HG03342 (cell line): ENCODE data around the gene ANAPC5.
"Not testable (repeated sequence)": the region's sequence is repeated elsewhere in the genome, so short reads cannot be mapped to it uniquely, and the experiment has no call there.

Experiments used
- ATAC-seq: cut with Tn5 transposase; IDR thresholded peaks from one replicate; pipeline ENCODE4 v1.9.1; 2021; ENCODE audit warnings: mild to moderate bottlenecking, moderate library complexity; ENCODE audit not compliant: unreplicated experiment

The ANAPC5 gene

DNA sequence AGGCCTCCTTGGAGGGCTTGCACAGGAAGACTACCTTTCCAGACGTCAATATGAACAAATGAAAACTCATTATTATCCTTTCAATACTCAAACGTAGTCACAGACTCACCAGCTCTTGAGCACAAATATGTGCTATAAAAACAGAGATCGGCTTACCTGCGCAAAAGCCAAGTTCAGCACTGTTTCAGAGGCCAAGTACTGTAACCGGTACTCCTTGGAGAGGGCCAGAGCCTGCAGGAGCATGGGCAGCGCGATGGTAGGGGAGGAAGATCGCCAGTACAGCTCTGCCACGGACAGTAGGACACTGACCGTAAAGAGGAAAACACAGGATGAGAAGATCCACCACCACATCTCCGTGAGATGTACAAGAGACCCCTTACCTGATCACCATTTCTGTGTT lies 34.1 kb downstream of the ANAPC5 start:
- no peak for ATAC-seq

DNA sequence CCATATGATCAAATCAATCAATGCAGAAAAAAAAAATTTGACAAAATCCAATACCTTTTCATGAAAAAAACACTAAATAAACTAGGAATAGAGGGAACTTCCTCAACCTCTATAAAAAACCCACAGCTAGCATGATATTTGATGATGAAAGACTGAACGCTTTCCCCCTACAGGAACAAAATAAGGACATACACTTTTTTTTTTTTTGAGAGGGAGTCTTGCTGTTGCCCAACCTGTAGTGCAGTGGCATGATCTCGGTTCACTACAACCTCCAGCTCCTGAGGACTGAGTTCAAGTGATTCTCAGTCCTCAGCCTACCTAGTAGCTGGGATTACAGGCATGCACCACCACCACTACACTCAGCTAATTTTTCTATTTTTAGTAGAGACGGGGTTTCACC lies 37.8 kb downstream of the ANAPC5 start:
- no peak for ATAC-seq

DNA sequence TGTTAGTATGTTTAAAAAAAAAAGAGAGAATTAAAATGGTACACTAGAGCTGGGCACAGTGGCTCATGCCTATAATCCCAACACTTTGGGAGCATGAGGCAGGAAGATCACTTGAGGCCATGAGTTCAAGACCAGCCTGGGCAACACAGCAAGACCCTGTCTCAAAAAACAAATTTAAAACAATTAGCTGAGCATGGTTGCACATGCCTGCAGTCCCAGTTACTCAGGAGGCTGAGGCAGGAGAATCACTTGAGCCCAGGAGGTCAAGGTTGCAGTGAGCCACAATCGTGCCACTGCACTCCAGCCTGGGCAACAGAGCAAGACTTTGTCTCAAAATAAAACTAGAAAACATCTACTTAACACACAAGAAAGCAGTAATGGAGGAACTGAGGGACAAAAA lies 42.0 kb downstream of the ANAPC5 start:
- not testable (repeated sequence) for ATAC-seq

DNA sequence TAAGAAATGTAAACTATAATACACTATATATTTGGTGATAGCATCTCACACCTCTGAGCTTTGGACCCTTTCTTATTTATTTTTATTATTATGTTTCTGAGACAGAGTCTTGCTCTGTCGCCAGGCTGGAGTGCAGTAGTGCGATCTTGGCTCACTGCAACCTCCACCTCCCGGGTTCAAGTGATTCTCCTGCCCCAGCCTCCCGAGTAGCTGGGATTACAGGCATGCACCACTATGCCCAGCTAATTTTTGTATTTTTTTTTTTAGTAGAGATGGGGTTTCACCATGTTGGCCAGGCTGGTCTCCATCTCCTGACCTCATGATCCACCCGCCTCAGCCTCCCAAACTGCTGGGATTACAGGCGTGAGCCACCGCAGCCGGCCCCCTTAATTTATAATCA lies 44.8 kb downstream of the ANAPC5 start:
- not testable (repeated sequence) for ATAC-seq

DNA sequence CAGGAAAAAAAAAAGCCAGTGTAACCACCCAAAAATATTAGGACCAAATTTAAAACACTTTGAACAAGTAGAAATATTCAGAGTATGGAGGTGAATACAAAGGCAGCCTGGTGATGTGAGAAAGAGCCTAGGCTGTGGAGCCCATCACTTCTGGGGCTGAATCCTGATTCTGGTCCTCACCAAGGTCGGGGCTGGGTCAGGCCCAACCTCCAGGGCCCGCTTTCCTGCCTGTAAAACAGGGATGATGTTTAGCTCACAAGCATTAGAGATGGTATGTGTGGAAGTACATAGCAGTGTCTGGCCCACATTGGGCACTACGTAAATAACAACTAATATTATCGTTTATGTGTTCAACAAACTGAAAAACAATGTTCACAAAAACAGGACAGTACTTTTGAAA lies 47.9 kb downstream of the ANAPC5 start:
- no peak for ATAC-seq

DNA sequence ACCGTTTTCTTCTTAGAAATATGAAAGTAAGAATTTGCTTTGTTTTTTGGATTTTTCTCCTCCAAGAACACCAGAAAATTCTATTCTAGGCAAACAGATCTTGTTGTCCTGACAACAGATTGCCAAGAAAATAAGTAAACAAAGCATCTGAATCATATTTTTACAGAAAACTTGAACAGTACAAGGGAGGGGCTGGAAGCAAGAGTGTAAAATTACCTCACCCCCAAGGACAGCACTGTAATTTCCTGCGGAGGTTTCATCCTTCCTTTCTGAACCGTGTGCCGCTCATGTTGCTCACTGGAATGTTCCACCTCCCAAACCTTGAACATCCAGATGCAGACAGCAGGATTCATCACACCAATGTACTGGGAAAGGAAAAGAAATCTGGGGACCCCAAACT lies 50.3 kb downstream of the ANAPC5 start:
- no peak for ATAC-seq

DNA sequence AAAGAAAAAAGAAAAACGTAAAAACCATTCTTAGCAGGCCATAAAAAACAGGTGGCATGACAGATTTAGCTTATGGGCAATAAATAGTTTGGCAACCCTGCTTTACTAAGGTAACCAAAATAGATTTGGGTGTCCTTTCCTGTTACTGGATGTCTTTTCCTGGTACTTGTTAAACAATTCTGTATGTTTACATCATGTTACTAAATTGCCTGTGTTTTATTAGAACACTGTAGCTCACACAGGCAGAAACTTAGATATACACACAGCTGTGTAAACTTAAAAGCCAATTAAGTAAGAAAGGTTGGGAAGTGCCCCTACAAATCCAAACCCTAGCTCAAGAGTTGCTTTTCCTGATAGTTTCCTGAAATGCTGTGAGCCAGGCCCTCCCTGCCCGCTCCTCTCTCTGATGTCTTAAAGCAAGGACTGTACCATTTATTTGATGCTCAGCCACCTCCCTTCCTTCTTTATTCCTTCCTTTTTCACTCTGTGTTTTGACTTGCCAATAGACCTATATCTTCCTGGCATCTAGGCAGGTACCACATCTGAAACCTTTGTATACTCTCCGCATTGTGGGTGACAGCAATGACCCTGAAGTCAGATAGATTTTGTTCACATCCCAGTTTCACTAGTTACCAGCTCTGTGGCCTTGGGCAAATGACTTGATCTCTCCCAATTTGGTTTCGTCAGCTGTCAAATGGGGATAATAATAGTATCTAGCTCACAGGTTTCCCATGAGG lies 52.0 kb downstream of the ANAPC5 start:
- ATAC-seq = no peak

DNA sequence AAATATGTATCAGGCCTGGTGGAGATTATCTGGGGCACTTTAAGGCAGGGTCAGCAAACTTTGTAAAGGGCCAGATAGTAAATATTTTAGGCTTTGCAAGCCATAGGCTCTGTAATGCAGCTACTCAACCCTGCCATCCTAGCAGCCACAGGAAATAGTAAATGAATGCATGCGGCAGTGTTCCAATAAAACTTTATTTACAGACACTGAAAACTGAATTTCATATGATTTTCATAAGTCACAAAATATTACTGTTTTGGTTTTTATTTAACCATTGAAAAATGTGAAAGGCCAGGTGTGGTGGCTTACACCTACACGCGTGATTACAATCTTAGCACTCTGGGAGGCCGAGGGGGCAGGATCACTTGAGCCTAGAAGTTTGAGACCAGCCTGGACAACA lies 52.5 kb downstream of the ANAPC5 start:
- no peak for ATAC-seq

DNA sequence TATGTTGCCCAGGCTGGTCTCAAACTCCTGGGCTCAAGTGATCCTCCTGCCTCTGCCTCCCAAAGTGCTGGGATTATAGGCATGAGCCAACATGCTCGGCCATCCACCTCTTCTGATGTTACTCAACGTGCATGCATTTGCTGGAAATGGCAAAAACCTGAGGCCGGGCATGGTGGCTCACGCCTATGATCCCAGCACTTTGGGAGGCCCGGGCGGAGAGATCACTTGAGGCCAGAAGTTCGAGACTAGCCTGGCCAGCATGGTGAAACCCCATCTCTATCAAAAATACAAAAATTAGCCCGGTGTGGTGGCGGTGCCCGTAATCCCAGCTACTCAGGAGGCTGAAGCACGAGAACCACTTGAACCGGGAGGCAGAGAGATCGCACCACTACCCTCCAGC lies 53.8 kb downstream of the ANAPC5 start:
- ATAC-seq = not testable (repeated sequence)

DNA sequence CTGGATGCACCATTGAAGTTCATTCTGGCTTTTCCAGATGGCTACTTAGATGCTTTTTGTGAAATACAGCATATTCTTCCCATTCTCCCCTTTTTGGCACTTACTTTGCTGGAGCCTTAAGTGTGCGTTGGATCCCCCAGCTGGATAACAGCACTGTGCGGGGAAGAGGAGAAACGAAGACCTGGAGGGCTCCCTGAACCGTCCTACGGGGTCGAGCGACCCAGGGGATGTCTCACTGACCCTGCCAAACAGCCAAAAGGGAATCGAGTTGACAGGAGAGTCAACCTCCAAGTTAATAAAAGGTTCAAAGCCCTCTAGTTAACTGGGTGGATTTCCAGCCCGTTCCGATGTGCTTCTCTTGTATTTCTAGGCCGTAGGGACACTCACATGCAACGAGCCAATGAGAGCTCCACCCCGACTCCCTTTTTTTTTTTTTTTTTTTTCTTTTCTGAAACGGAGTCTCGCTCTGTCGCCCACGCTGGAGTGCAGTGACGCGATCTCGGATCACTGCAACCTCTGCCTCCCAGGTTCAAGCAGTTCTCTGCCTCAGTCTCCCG lies 54.7 kb downstream of the ANAPC5 start:
- no peak for ATAC-seq

DNA sequence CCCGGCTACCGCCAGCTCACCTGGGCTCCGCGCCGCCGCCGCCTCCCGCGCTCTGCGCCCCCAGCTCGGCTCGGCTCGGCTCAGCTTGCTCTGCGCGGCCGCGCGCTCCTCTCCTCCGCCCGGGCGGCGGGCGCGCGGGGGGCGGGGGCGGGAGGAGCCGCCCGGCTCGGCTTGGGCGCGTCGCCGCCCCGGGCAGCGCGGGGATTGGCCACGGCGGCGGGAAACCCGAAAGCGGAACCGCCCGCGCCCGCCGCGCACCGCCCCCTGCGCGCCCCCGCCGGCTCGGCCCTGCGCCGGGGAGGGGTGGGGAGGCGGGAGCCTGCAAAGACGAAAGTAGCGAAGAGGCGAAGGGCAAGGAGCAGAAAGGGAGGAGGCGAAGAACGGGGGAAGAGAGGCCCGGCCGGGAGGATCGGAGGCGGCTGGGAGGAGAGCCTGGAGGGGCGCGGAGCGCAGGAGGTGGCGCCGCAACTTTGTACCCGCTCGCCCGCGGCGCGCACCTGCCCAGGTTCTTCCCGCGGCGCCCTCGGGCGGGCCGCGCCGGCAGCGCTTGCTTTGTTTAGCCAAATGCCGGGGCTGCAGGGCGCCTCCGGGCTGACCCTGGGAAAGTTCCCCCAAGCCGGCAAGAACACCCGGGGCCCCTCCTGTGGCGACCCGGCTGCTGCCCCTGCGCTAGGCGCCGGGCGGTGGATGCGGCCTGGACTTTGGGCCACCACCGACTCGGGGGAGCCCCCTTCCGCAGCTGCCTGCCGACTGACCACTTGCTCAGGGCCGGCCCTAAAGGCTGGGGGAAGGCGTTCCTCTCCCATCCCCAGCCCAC lies 55.4 kb downstream of the ANAPC5 start, which contains the start of gene CAMKK2:
TSS of gene CAMKK2 (minus strand) at position 92 of the 817 bp plus-strand sequence. CDS start 22,183 bp downstream, outside the sequence.
- peak; percentile 74 for ATAC-seq

DNA sequence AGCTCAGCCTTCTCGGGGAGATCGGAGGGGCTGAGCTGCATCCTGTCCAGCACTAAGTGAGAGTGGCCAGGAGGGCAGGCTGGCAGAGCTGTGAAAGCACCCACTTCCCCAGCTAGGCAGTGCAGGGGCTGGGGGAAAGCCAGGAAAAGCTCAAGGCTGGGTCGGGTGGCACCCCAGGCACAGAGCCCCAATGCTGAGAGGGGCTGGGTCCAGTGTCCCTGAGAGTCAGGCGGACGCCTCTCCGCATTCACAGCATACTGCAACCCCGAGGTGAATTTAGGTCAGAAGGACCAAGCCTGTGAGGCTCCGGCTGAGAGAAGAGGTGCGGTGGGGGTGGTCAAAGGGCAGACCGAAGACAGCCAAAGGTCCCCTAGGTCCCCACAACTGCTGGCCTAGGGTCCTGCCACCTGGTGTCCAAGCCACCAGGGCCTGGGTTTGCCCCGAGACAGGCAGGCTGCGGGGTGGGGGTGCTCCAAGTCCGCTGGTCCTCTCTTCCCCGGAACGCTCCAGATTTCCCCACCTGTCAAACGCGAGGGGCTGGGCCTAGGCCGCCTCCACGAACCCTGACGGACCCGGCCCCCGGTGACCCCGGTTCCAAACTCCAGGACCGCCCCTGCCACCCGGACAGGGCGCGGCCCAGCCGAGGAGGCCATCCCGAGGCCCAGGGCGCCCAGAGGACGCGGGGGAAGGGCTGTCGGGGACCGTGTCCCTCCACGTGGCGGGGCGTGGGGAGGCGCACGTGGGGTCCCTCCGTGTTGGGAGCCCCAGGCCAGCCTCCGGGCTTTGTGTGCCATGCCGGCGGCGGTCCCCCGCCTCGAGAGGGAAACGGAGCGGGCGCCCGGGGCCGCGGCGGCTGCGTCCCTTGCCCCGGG lies 56.2 kb downstream of the ANAPC5 start:
- peak; percentile 15 for ATAC-seq

DNA sequence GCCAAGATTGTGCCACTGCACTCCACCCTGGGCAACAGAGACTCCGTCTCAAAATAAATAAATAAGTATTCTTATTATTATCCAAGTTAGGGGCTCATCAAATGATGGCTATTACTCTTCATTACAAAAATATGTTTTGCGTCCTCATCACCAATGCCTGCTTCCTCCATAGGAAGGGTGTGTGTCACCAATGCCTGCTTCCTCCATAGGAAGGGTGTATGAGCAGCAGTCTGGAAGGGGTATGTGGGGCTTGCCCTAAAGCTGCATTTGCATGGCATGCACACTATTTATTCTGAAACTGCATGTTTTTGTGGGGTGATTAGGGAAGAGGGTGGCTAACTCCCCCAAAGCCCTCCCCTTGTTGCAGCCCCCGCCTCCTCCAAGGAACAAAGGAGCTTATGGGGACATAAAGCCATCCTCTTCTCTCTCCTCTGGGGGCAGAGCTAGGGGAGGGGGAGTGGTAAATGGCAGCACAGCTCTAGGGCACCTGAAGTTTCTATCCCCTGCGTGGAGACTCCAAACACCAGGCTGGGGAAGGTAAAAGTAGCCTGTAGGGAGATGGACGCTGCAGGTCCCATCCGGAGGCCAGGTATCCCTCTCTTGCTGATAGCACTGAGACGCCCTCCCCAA lies 57.0 kb downstream of the ANAPC5 start:
- no peak for ATAC-seq

DNA sequence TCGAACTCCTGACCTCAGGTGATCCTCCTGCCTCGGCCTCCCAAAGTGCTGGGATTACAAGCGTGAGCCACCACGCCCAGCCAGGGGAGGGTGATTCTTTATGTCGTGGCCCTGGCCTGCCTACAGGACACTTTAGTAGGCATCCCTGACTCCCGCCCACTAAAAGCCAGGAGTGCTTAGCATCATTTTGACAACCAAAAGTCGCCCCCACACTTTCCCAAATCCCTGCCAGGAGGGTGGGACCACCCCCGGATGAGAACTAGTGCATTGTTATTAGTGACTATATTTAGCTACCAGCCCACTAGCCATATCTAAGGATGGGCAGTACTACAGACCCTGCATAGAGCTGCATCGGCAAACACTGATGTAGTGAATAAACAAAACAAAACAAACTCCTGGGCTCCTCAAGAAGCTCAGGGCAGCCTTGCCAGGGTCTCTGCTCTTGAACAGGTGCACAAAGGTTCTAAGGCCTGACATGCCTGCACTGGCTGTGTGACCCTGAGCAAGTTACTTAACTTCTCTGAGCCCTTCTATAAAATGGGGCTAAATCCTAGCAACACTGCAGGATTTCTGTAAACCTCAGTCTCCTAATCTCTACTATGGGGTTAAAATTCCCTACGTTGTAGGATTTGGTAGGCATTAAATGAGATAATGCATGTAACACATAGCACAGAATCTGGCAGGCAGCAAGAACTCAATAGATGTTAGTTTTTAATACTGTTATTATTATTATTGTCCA lies 57.9 kb downstream of the ANAPC5 start:
- no peak for ATAC-seq

DNA sequence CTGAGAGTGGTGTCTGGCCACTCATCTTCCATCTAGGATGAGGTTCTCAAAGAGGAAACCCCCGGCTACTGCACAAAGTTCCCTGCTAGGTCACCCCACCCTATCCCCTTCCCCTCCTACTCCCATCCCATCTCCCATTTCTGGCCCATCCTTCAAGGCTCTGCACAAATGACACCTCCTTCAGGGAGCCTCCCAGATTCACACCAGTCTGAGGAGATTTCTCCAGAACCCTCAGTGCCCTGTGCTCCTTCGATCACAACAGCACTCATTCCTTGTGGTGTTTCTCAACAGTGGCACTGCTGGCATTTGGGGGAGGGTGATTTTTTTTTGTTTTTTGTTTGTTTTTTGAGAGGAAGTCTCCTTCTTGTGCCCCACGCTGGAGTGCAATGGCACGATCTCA lies 58.6 kb downstream of the ANAPC5 start:
- no peak for ATAC-seq

DNA sequence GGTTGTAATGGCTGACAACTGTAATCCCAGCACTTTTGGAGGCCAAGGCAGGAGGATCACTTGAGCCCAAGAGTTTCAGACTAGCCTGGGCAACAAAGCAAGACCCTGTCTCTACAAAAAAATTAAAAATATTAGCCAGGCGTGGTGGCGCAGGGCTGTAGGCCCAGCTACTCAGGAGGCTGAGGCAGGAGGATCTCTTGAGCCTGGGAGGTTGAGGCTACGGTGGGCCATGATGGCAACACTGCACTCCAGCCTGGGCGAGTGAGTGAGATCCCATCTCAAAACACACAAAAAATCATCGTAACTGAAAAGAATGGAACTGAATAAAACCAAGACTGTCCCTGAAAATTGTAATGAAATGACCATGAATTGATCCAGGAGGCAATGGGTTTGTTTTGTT lies 61.8 kb downstream of the ANAPC5 start:
- no peak for ATAC-seq

DNA sequence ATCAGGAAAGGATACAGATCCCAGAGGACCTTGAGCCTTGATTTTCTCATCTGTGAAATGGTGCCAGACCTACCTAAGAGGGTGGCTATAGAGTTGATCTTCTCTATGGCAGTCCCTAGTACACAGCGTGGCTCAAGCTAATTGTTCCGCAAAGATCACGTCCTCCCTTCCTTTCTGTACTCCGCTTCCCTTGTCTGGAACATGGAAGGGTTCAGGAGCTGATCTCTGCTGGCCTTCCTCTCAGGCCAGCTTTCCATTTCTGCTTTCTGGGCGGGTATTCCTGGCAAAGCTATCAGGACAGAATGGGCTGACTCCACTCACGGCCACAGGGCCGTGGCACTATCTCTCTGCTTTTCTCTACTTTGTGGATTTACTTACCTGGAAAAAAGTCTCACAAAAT lies 62.2 kb downstream of the ANAPC5 start:
- ATAC-seq = no peak

DNA sequence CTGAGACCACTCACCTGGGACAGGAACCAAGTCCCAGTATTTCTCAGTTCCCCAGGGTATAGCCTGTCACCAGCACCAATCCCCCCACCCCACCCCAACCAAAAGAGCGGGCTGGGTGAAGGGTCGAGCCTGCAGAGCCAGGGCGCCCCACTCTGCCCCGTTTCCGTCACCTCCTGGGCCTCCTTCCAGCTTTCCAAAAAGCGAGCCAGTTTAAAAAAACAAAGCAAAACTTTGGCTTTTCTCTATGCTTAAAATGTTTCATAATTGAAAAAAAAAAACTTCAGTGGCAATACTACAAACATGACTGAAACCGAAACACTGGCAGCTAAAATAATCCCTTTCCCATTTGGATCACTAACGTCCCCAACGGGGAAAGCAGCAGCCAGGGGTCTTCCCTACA lies 63.2 kb downstream of the ANAPC5 start:
- ATAC-seq = no peak

DNA sequence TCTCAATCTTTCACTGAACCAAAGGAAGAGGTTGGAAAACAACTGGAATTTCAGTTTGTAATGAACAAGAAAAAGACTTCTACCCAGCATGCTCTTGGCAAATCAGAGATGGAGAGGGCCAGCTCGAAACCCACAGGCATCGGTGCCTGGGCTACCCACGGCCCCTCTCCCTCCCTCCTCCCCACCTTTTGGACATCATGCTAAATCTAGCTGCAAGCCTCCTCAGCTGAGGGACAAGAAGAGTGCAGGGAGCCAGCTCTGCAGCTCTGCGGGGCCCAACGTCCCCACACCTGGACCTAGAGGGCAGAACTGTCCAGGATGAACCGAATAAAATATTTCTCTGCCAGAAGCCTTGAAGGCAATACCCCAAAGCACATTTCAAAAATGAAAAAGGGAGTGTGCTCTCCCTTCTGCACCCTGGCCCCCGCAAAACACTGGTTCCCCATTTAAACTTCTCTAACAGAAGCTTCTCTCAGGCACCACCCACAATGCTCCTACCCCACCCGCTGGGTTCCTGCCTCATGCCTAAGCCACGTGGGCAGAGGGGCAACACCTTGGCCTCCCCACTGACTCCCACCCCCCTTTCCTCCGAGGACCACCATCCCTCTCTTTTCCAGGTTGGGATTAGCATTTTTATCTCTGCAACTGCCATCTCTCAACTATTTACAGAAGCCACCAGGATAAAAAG lies 63.9 kb downstream of the ANAPC5 start:
- no peak for ATAC-seq
